ENCODE results near the gene MYO1D.

DNA sequence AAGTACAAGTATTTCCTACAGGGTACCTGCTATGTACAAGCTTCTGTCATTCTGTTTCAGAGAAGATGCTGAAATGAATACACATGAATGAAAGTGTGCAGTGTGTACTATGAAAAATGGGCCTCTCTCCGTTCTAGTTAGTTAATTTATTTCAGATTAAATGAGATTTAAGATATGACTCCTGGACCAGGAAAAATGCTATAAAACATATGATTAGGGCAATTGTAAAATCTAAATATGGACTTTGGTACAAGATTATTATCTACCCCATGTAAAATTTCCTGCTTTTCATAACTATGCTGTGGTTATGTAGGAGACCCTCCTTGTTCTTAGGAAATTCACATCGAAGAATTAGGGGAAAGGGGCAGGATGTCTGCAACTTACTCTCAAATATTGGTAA, 28.9 kb downstream of the MYO1D start:
- TF ChIP-seq, protein P1, sequence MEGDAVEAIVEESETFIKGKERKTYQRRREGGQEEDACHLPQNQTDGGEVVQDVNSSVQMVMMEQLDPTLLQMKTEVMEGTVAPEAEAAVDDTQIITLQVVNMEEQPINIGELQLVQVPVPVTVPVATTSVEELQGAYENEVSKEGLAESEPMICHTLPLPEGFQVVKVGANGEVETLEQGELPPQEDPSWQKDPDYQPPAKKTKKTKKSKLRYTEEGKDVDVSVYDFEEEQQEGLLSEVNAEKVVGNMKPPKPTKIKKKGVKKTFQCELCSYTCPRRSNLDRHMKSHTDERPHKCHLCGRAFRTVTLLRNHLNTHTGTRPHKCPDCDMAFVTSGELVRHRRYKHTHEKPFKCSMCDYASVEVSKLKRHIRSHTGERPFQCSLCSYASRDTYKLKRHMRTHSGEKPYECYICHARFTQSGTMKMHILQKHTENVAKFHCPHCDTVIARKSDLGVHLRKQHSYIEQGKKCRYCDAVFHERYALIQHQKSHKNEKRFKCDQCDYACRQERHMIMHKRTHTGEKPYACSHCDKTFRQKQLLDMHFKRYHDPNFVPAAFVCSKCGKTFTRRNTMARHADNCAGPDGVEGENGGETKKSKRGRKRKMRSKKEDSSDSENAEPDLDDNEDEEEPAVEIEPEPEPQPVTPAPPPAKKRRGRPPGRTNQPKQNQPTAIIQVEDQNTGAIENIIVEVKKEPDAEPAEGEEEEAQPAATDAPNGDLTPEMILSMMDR (IDR thresholded peaks at IDR 0.05), result no peak
- no peak for TF ChIP-seq POLR2A (IDR thresholded peaks at IDR 0.05)

Data from suprapubic skin (tissue), 3 donors.